HG02610 (cell line): ENCODE measurements around the gene TMEM132D.
"Not testable (repeated sequence)": the region's sequence is repeated elsewhere in the genome, so short reads cannot be mapped to it uniquely, and the experiment has no call there.

Source experiments
- ATAC-seq: cut with Tn5 transposase; IDR thresholded peaks from one replicate; pipeline ENCODE4 v1.9.1; 2021; ENCODE audit warnings: mild to moderate bottlenecking, moderate library complexity; ENCODE audit not compliant: unreplicated experiment

TMEM132D gene

DNA sequence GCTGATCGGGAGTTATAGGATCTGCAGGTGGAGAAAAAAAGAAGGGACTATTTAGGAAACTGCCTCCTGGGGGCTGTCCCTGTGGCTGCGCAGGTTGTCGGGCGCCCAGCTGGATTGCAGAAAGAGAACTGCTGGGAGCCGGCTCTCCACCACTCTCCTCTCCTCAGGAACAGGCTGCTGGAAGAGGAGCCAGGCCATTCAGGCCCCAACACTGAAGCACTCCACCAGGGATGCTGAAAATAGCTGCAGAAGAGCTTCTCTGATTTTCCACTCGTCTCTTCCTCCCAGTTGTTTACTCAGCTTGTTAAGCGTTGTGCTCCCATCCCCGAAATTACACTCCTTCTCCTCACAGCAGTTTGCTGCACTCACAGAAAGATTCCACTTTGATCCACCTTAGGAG is 703.2 kb downstream of the TMEM132D start:
- no peak for ATAC-seq

DNA sequence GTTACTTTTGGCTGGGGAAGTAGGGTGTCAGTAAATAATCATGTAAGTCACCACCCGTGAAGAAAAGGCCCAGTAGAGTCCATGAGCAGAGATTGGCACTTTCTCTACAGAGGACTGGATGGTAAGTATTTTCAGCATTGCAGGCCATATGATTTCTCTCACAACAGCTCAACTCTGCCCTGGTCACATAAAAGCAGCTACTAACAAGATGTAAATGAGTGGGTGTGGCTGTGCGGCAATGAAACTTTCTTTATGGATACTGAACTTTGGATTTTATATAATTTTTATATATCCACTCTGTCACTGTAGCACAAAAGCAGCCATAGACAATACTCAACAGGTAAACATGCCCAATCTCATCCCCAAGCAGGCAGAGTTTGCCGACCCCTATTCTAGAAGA is 706.9 kb downstream of the TMEM132D start:
- no peak for ATAC-seq

- ATAC-seq, result no peak
Measured at GRCh38 chr12:129195081-129195480, 708.7 kb downstream of the TMEM132D start.

DNA sequence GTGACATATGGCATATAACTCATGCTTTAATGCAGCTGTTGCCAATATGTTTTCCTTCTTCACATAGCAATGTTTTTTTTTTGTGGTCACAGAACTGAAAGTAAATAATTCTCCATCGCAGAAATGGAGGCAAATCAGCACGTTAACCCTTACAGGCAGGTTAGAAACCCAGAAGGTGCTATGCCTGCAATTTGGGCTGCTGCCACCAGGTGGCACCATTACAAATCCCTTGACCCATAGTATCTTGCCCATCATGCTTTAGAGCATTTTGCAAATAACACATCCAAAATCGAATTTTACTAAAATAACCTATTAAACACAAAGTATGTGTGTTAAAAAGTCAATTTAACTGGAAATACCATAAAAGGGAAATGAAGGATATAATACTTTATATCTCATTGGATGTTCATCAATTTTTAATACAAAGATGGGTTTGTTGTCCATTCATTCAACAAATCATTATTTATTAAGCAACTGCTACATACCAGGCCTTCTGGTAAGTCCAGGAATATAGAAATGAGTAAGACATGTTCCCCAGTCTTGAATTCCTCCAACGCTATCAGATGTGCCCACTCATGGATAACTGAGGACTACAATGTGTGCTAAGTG is 710.5 kb downstream of the TMEM132D start:
- no peak for ATAC-seq

DNA sequence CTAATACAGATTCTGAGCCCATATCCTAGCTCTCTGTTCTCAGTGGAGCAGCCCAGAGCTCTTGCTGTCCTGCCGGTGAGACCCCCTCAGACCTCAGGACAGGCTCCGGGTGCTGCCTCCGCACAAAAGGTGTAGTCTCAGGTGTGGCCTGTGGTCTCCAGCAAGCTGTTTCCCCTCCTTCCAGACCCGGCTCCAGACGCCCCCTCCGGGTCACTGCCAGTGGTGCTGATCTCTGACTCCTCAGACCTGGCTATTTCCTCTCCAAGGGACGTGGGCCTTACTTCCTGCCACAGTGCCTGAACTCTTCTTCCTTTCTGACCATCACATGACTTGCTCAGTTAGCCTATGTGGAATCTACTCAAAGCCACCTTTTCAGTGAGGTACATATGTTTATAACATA is 713.0 kb downstream of the TMEM132D start:
- ATAC-seq, result no peak

DNA sequence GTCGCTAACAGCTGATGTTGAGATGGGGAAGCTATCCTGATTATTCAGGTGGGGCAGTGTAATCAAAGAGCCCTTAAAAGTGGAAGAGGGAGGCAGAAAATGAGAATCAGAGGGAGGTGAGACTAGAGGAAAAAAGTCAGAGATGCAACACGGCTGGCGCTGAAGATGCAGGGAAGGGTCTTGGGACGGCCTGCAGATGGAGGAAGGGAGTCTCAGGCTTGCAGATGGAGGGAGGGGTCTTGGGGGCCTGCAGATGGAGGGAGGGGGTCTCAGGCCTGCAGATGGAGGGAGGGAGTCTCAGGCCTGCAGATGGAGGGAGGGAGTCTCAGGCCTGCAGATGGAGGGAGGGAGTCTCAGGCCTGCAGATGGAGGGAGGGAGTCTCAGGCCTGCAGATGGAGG is 713.9 kb downstream of the TMEM132D start:
- not testable (repeated sequence) for ATAC-seq

GRCh38 chr12:129186952-129187351 is 716.9 kb downstream of the TMEM132D start:
- ATAC-seq, result no peak

DNA sequence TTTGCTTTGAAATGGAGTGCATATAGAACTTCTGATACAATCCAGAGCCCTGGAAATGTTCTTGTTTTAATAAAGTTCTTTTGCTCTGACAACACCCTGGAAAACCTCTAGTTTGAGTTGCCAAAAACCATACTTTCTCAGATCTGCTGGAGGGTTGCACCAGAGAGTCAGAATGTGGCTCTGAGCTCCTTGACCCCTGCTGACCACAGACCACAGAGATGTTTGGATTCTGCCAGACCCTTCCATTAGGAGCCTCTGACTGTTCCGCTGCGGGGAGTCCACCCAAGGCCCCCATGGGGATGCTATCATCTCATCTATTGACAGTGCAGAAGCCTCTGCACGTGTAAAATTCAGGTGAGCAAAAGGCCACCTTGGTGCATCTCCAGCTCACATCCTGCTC is 718.0 kb downstream of the TMEM132D start:
- ATAC-seq, result no peak

- no peak for ATAC-seq
Measured at GRCh38 chr12:129184127-129184928, 719.5 kb downstream of the TMEM132D start.

DNA sequence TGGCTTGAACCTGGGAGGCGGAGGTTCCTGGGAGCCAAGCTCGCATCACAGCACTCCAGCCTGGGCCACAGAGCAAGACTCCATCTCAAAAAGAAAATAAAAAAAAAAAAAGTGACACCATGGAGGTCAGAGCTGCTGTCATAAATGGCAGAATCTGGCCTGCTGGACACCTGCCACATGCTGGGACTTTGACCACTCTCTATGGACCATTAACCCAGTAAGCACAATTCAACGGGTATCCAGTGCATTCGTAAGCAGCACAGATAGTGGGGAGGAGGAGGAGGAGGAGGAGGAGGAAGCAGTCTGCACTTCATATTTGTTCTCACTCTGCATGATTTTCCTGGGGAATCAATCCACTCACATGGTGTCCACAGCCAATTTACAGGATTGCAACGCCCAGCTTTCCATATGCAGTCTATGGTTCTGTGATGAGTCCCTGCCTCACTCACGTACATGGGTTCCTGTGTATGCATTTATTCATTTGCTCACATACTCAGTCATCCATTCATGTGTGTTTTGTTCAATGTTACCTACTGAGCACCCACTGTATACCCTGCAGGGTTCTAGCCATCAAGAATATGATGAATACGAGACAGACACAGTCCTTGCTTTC is 723.8 kb downstream of the TMEM132D start:
- ATAC-seq, result no peak

GRCh38 chr12:129169928-129170327 is 733.9 kb downstream of the TMEM132D start:
- no peak for ATAC-seq

- no peak for ATAC-seq
Measured at GRCh38 chr12:129163861-129164260, 740.0 kb downstream of the TMEM132D start.

DNA sequence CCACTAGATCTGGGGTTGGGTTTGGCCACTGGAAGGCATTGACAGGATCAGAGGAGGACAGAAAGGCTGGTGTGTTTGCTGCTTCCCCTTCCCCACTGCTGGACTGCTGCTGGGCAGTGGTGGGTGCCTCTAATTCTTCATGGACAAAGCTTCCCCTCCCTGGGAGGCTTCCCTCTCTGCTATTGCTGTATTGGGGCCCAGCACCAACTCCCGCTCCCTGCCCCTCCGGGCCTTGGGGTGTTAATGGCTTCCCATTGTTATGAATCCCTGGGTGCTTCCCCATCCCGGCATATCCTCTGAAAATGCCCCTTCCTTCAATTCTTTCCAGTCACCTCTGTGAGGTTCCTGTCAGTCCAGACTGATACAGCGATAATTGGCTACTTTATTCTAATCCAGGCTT is 740.4 kb downstream of the TMEM132D start:
- ATAC-seq, result no peak

DNA sequence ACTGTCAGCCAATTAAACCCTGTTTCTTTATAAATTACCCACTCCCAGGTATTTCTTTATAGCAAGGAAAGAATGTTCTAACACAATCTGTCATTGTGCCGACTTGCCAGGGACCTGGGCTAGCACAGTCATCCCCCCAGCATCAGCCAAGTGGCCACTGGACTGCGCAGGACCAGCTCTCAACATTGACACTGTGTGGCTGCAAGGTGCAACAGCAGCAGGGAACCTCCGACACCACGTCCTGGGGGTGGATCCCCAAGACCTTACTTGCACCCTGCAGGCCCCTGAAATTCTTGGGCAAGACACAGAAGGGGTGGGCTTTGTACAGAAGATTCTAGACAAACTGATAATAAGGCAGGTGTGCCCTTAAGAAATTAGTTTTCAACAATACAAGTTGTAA is 741.0 kb downstream of the TMEM132D start:
- ATAC-seq, result no peak

DNA sequence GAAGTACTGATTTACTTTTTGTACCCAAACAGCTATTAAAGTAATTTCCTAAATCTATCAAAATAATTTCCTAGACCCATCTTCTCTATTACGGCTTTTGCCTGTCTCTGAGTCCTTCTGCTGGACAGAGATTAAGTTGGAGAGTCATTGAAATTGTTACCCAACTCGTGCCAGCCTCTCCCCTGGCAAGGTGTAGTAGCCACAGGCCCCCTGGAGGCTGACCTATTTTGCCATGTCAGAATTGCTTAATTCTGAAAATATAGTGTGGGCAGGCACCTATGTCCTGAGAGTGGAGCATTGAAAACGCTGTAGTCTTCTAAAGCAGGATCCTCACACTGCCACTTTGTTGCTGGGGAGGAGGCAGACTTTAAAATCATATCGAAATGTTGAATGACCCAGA is 742.3 kb downstream of the TMEM132D start:
- no peak for ATAC-seq

GRCh38 chr12:129160282-129160681 is 743.5 kb downstream of the TMEM132D start:
- no peak for ATAC-seq

DNA sequence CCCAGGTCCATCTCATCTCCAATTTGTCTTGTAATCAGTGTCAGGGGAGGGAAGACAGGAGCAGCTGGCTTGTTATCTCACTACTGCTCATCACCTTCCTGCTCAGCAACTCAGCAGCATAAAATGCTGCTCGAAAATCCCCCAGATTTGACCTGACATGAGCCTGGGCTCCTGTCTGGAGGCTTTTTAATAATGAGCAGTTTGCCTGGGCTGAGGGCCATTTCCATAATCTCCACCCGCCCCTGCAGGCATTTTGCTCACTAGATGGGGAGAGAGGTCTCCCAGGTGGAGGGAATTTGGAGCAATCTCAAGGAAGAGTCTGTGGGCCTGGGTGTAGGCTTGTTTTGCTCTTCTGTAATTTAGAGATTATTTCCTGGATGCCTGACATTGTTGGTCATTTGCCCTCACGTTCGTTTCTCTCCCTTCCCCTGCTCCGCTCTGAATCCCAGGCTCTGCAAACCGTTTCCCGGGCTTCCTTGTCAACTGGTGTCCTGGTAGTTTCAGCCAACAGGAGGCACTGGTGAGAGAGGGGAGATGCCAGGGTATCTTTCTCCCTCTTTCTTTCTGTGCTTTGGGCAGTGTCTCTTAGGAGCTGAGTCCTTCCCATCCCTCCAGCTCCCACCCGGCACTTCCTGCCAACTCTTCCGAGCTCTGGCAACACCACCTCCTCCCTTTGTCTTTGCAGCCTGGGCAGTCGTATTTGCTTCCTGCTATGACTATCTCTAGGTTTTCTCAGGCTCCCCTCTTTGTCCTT is 751.3 kb downstream of the TMEM132D start:
- ATAC-seq, result no peak

- no peak for ATAC-seq
Measured at GRCh38 chr12:129150721-129151120, 753.1 kb downstream of the TMEM132D start.

- ATAC-seq, result no peak
Measured at GRCh38 chr12:129145381-129145780, 758.4 kb downstream of the TMEM132D start.

- no peak for ATAC-seq
Measured at GRCh38 chr12:129138776-129139175, 765.0 kb downstream of the TMEM132D start.

DNA sequence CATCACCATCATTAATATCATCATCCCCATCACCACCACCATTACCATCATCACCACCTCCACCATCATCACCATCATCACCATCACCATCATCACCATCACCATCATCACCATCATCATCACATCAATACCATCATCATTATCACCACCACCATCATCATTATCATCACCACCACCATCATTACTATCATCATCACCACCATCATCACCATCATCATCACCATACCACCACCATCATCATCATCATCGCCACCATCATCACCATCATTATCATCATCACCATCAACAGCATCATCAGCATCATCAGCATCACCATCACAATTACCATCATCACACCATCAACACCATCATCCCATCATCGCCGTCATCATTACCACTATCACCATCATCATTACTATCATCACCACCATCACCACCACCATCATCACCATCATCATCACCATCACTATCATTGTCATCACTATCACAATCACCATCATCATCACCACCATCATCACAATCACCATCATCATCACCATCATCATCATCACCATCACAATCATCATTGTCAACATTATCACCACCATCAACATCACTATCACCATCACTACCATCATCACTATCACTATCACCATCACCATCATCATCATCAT is 767.0 kb downstream of the TMEM132D start:
- no peak for ATAC-seq
